NCI-H1092 treated with DMSO at 0.1 percent for 48 hours (cell line): Measurements from ENCODE around the gene TRIM2.
"Not testable (repeated sequence)": the region's sequence is repeated elsewhere in the genome, so short reads cannot be mapped to it uniquely, and the experiment has no call there.

ENCODE experiments used
- DNase-seq: peaks from one replicate; lab custom pipeline; 2025; lab: John Stamatoyannopoulos, UW

TRIM2 gene

DNA sequence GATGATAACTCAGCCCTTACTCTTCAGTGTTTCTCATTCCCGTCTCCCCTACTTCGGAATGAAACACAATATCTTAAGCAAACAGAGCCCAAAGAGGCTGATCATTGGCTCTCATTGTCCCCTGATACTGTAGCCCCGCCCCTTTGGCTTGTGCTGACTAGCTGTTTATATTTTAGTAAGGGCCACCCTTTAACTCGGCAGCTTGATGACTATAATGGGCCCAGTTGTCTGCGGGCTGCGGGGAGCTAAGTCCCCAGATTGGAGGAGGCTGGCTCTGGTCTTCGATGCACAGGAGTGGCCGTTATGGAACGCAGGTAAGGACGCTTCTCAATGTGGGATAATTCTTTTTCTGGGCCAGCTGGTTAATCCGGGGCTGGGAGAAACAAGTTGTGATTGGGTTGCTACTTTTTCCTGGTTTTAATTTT is at the start of gene TRIM2:
TSS of gene TRIM2 (plus strand) at position 197 of the 425 bp plus-strand sequence. CDS start at position 285, 88 bp downstream.
- DNase-seq: peak; percentile 18

DNA sequence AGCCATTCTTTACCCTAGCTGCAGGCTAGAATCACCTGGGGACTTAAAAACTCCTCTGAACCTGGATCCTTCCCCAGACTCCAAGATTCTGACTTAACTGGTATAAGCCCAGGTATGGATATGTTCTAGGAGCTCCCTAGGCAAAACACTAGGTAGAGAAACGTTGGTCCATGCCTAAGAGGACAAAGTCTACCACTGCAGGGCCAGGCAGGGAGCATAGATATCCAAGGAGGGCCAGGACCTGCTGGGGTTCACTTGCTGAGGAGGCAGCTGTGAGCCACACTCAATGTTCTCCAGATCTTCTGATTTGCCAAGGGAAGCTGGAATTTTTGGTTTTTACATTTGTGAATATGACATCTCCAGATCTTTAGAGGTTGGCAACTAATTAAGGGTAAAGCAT is 48.6 kb upstream of the TRIM2 start:
- no peak for DNase-seq

- no peak for DNase-seq
Observed at GRCh38 chr4:153156263-153156662, 48.0 kb upstream of the TRIM2 start.

DNA sequence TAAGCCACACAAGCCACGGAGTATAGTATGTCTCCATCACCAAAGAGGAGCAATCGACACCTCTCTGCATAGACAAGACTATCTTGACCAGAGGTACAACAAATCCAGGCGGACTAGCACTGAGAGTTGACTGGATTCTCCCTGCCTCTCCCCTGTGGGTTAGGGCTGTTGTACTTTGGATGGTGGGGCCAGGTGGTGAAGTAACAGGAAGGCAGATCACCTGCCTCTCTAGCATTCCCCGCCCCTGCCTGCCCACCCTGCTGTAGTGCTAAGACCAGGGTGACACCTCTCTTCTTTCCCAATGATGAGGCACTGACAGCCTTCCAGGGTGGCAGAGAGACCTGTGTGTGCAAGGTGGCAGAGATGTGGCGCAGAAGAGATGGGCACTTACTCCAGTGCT is 47.5 kb upstream of the TRIM2 start:
- no peak for DNase-seq

GRCh38 chr4:153159016-153159415 is 45.2 kb upstream of the TRIM2 start:
- DNase-seq: no peak

DNA sequence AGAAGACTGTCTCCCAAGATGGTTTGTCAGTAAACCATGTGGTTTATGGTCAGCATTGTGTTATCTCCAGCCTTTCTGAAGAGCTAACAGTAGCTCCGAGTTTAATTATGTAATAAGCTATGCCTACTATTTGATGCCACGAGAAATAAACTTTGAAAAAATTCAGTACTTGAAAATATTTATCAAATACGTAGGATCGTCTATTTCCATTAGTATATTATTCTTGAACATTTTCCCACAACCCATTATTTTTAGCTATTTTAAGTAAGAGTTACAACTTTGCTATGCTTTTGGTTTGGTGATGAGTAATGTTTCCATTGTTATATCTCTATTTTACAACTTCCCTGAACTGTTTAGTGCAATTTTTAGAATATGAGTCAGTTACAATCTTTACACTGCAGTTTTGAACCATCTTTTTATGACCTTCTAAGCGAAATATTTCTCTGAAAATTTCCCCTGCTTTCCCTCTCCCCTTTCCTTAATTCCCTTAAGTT is 44.5 kb upstream of the TRIM2 start:
- DNase-seq: no peak

GRCh38 chr4:153160821-153161220 is 43.4 kb upstream of the TRIM2 start:
- DNase-seq: no peak

- peak; percentile 28 for DNase-seq
Observed at GRCh38 chr4:153161226-153161963, 42.8 kb upstream of the TRIM2 start.

GRCh38 chr4:153165236-153165635 is 39.0 kb upstream of the TRIM2 start:
- DNase-seq: not testable (repeated sequence)

GRCh38 chr4:153166716-153167501 is 37.3 kb upstream of the TRIM2 start:
- no peak for DNase-seq

- no peak for DNase-seq
Observed at GRCh38 chr4:153169776-153170175, 34.5 kb upstream of the TRIM2 start.

- DNase-seq: no peak
Observed at GRCh38 chr4:153170407-153170806, 33.8 kb upstream of the TRIM2 start.

DNA sequence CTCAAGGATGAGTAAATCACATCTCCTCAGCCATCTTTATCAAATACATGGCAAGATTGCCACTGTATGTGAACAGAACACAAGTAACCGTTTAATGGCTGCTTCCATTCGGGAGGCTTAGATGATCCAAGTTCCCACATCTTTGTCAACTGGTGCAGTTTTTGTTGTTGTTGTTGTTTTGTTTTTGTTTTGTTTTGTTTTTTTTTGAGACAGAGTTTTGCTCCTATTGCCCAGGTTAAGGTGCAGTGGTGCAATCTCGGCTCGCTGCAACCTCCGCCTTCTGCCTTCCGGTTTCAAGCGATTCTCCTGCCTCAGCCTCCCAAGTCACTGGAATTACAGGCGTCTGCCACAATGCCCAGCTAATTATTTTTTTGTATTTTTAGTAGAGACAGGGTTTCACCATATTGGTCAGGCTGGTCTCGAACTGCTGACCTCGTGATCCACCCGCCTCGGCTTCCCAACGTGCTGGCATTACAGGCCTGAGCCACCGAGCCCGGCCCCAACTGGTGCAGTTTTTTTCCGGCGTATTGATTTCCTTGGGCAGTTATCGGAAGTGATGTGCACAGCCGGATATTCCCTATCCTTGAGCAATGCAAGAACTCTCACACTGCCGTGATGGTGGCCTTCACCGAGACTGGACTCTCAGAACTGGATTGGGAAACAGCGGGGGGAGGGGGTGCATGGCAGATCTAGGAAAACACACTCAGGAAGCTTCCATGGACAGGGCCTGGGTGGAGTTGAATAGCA is 29.2 kb upstream of the TRIM2 start:
- no peak for DNase-seq

DNA sequence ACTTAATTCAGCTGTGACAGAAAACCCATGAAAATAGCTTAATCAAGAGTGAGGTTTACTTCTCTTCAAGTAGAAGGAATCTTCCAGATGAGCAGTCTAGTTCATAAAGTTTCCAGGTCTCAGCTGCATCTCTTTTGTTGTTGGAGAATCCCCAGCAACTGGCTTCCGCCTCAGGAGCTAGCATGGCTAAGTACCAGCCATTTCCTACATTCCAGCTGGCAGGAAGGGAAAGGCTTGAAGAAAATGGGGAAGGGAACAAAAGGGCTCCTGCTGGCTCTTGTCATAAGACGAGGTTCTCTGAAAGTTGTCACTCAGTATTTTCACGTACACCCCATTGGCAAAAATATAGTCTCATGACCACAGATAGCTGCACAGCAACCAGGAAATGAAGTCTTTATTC is 27.3 kb upstream of the TRIM2 start:
- DNase-seq: no peak

DNA sequence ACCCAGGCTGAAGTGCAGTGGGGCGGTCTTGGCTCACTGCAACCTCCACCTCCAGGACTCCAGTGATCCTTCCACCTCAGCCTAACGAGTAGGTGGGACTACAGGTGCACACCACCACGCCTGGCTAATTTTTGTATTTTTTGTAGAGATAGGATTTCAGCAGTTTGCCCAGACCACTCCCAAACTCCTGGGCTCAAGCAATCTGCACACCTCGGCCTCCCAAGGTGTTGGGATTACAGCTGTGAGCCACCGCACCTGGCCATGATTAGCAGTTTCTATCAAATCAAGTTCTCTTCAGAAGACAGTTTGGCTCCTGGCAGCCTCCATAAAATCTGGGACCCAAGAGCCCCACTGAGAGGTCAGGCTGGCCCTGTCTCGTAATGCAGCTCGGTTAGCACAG is 26.4 kb upstream of the TRIM2 start:
- no peak for DNase-seq

- no peak for DNase-seq
Observed at GRCh38 chr4:153179100-153179499, 25.1 kb upstream of the TRIM2 start.

DNA sequence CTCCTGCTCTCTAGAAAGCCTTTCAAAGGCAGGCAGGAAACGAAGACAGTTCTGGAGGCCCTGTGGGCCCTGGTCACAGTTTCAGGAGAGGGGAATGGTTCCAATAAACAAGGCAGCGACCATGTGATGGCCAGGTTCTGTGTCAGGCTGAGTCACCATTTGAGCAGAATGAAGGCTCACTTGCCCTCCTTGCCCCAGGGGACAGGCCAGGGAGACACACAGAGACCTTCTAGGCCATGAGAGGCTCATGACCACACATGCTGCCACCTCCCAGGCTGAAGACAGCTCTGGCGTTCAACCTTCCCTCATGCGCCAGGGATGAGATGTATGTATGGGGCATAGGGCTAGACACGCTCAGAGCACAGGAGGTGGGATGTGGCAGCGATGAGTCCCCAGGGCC is 22.9 kb upstream of the TRIM2 start:
- no peak for DNase-seq

GRCh38 chr4:153181700-153182099 is 22.5 kb upstream of the TRIM2 start:
- DNase-seq: no peak

DNA sequence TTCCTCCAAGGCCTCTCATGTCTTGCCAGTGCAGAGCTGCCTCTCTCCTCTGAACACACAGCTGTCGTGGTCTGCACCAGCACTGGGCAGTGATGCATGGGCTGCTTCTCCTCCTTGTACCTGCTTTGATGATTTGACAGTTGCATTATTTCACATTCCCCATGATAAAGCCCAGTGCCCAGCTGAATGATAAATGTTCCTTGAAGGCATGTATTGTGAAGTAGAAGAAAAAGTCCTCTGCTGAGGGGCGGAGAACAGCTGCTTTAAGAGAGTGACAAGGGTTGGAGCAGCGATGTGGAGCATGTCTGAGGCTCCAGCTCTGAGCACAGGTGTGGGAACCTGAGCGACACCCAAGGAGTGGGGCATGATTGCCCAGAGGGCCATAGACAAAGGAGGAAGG is 21.1 kb upstream of the TRIM2 start:
- DNase-seq: no peak

DNA sequence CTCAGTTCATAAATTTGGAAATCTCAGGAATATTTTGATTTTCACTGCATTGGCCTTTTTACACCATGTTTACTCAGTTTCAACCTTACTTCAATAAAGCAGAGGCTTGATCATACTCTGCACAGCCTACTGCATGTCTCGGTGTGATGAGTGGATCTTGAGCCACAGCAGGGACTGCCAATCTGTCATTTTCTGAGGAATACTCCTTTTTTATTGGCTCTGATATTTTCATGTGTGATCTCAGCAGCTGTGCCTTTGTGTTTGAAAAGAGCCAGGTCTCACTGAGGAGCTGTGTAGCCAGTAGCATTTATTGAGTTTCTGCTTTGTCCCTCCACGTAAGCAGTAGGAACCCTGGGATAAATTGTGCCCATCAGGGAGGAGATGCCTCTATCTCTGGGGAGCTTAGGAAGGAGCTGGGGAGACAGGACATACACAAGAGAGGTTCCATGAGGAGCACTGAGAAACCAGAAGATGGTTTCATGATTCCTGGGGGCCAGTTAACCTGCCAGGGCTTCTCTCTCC is 18.9 kb upstream of the TRIM2 start:
- no peak for DNase-seq

DNA sequence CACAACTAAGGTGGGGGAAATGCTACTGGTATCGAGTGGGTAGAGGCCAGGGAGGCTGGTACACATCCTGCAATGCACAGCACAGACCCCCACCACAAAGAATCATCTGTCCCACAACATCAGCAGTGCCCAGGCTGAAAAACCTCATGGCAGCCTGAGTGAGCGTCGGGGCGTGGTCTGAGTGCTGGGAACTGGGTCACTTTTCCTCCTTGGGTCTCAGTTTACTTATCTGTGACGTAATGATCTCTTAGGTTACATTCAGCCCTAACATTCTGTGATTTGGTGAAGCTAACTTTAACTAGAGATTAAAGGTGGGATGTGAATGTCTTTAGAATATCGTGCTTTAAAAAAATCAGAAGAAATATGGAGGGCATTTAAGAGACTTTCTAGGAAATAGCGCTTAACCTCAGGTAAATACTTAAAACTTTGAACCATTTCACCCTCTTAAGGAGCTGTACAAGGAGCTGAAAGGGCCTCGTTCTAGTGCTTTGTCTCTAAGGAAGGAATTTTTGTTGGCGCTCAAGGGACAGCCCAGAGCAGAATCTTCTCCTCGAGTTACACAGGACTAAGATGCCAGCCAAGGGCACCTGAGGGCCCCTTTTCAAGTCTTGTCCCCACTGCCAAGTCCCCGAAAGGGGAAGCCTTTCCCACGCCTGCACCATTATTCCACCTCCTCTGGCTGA is 18.1 kb upstream of the TRIM2 start:
- no peak for DNase-seq
